Astrocyte (in vitro differentiated cells and primary cell): Measurements from ENCODE around the gene SMAD3. TPM values are rescaled to one million over a fixed set of nuclear protein-coding genes. Genes with fewer than 3 reads are reported as not detected.
"Not testable (repeated sequence)": the region's sequence is repeated elsewhere in the genome, so short reads cannot be mapped to it uniquely, and the experiment has no call there.

Experiments used
- DNase-seq: peaks from one replicate; pipeline ENCODE4 v3.0.0-alpha.2; 2010; ENCODE audit warnings: low read depth
- FAIRE-seq: peaks from 2 replicates; lab custom pipeline; 2011; peaks lifted over from hg19 to GRCh38; lab: Jason Lieb, UNC
- H2AFZ ChIP-seq: 2 replicates; pipeline ENCODE4 v1.6.0; 2012; ENCODE audit warnings: low read depth, low read length, inconsistent platforms
- H3K27ac ChIP-seq: 2 replicates; pipeline ENCODE4 v1.5.1; 2011; ENCODE audit warnings: low read depth, low read length, inconsistent platforms
- H3K27me3 ChIP-seq: 2 replicates; pipeline ENCODE4 v1.6.0; 2011; ENCODE audit warnings: low read length, inconsistent platforms; ENCODE audit not compliant: insufficient read depth
- H3K36me3 ChIP-seq: 2 replicates; pipeline ENCODE4 v1.5.1; 2011; ENCODE audit warnings: low read length, inconsistent platforms; ENCODE audit not compliant: insufficient read depth
- H3K4me1 ChIP-seq: 2 replicates; pipeline ENCODE4 v1.5.1; 2011; ENCODE audit warnings: low read length, inconsistent platforms; ENCODE audit not compliant: insufficient read depth
- H3K4me2 ChIP-seq: 2 replicates; pipeline ENCODE4 v1.6.0; 2012; ENCODE audit warnings: low read length, inconsistent platforms
- H3K4me3 ChIP-seq: 2 replicates; pipeline ENCODE4 v1.5.1; 2011; ENCODE audit warnings: low read depth, mild to moderate bottlenecking, low read length, inconsistent platforms; ENCODE audit not compliant: insufficient read depth
- H3K79me2 ChIP-seq: 2 replicates; pipeline ENCODE4 v1.6.0; 2012; ENCODE audit warnings: mild to moderate bottlenecking, low read length, inconsistent platforms; ENCODE audit not compliant: insufficient read depth
- H3K9ac ChIP-seq: 2 replicates; pipeline ENCODE4 v1.6.0; 2012; ENCODE audit warnings: mild to moderate bottlenecking, low read length, inconsistent platforms
- H3K9me3 ChIP-seq: 2 replicates; pipeline ENCODE4 v1.5.1; 2012; ENCODE audit warnings: low read depth, mild to moderate bottlenecking, low read length, inconsistent platforms; ENCODE audit not compliant: insufficient read depth
- H4K20me1 ChIP-seq: 2 replicates; pipeline ENCODE4 v1.6.0; 2012; ENCODE audit warnings: low read length, inconsistent platforms; ENCODE audit not compliant: insufficient read depth
- H3K27ac Mint-ChIP-seq: one replicate; pipeline ENCODE4 v1.8.0; 2021; ENCODE audit warnings: mild to moderate bottlenecking, mixed read lengths; ENCODE audit not compliant: unreplicated experiment
- H3K27me3 Mint-ChIP-seq: one replicate; pipeline ENCODE4 v1.8.0; 2021; ENCODE audit warnings: low read depth, mixed read lengths; ENCODE audit not compliant: unreplicated experiment
- H3K36me3 Mint-ChIP-seq: one replicate; pipeline ENCODE4 v1.8.0; 2021; ENCODE audit warnings: low read depth, mixed read lengths; ENCODE audit not compliant: unreplicated experiment
- H3K4me1 Mint-ChIP-seq: one replicate; pipeline ENCODE4 v1.8.0; 2021; ENCODE audit warnings: low read depth, mixed read lengths; ENCODE audit not compliant: unreplicated experiment
- H3K4me3 Mint-ChIP-seq: one replicate; pipeline ENCODE4 v1.8.0; 2021; ENCODE audit warnings: mild to moderate bottlenecking, moderate library complexity, mixed read lengths; ENCODE audit not compliant: unreplicated experiment
- H3K9me3 Mint-ChIP-seq: one replicate; pipeline ENCODE4 v1.8.0; 2021; ENCODE audit warnings: mild to moderate bottlenecking, mixed read lengths; ENCODE audit not compliant: unreplicated experiment
- EZH2 ChIP-seq: IDR thresholded peaks from 2 replicates; pipeline ENCODE4 v1.6.1; 2012; ENCODE audit warnings: mild to moderate bottlenecking, low read length, inconsistent platforms; ENCODE audit not compliant: insufficient read depth
- total RNA-seq: library from RNA; stranded (reverse); gene quantifications from 2 replicates; pipeline ENCODE4 v1.2.1, GENCODE V29; 2021
- TF ChIP-seq, protein P1 (sequence below): IDR thresholded peaks from 2 replicates; pipeline ENCODE4 v1.5.1; 2011; ENCODE audit warnings: low read depth, mild to moderate bottlenecking, inconsistent platforms, low read length, moderate library complexity; ENCODE audit not compliant: insufficient read depth

Gene SMAD3
- total RNA-seq, 1 donor from 2014 or later: 78.0 TPM

DNA sequence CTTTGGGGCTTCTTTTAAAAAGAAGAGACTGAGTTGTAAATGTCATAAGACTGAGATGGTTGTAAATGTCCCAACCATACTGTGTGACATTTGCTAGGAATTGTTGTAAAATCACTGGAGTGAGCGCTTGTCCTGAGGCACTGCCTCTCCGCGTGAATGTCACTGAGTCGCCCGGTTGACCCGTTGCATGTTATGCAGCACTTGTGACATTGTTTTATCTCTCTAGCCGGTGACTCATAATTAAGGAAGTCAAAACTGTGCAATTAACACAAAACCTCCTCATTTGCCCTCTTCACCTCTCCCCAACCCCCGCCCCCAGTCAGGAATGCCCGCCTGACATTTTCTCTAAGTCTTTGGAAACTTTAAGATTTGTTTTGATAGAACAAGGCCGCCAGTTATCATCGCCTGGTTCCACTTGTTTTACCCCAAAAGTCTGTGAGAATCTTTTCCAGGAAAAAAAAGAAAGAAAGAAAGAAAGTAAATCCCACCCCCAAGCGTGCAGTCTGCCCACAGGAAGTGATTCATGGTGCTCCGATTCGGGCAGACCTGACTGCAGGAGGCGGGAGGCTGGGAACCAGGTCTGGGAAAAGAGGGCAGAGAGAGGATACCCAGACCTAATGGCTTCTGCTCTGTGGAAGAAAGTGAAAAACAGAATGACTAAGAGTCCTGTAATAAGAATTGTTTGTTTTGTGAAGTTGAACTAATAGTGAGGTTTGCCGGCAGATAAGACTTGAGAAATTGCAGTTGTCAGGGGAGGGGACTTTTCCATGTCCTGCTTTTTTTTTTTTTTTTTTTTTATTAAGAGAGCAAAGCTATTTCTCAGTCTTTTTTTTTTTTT lies 84.8 kb downstream of the SMAD3 start:
- Histone ChIP-seq H4K20me1 (no peaks in the 10 kb centered on the region), H3K4me3 (peak overlapping the region; percentile 34), H3K9me3 (no peaks in the 10 kb centered on the region), H3K79me2 (peaks cover 86% of the 10 kb centered on the region), H3K27me3 (no peaks in the 10 kb centered on the region), H3K4me1 (peaks cover 58% of the 10 kb centered on the region), H3K27ac (peak overlapping the region; percentile 97), H2AFZ (no peak overlapping the region), H3K36me3 (peaks cover 3% of the 10 kb centered on the region), H3K4me2 (peak overlapping the region; percentile 74), H3K9ac (peak overlapping the region; percentile 87)
- H3K36me3 Mint-ChIP-seq: peaks cover 5% of the 10 kb centered on the region
- no peaks in the 10 kb centered on the region for H3K27me3 Mint-ChIP-seq
- H3K4me1 Mint-ChIP-seq: peaks cover 71% of the 10 kb centered on the region
- H3K27ac Mint-ChIP-seq: peak overlapping the region; percentile 92
- DNase-seq (peak; percentile 99), FAIRE-seq (peak; percentile 84)
- TF ChIP-seq, protein P1, sequence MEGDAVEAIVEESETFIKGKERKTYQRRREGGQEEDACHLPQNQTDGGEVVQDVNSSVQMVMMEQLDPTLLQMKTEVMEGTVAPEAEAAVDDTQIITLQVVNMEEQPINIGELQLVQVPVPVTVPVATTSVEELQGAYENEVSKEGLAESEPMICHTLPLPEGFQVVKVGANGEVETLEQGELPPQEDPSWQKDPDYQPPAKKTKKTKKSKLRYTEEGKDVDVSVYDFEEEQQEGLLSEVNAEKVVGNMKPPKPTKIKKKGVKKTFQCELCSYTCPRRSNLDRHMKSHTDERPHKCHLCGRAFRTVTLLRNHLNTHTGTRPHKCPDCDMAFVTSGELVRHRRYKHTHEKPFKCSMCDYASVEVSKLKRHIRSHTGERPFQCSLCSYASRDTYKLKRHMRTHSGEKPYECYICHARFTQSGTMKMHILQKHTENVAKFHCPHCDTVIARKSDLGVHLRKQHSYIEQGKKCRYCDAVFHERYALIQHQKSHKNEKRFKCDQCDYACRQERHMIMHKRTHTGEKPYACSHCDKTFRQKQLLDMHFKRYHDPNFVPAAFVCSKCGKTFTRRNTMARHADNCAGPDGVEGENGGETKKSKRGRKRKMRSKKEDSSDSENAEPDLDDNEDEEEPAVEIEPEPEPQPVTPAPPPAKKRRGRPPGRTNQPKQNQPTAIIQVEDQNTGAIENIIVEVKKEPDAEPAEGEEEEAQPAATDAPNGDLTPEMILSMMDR: no peak
- no peak for TF ChIP-seq EZH2
- peak overlapping the region; percentile 48 for H3K4me3 Mint-ChIP-seq
- no peaks in the 10 kb centered on the region for H3K9me3 Mint-ChIP-seq

DNA sequence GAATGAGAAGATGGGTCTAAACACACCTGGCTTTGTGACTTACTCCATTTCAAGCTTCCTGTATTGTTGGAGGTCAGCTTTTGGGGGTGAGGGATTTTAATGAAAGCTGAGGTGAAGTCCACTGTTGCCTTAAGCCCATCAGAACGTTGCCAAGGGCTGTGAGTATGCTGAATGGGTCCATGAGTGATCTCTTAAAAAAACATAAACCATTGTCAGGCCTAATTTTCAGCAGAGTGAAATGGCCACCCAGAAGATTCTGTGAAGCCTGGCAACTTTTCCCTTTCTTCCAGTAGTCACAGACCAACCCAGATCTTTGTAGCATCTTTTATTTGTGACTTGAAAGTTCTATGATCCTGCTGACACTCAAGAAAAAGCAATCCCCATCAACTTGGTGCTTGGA lies 87.0 kb downstream of the SMAD3 start:
- no peaks in the 10 kb centered on the region for H3K27me3 Mint-ChIP-seq
- peaks cover 9% of the 10 kb centered on the region for H3K36me3 Mint-ChIP-seq
- Histone ChIP-seq H3K36me3 (peaks cover 3% of the 10 kb centered on the region), H3K4me2 (no peak overlapping the region), H3K4me1 (peaks cover 36% of the 10 kb centered on the region), H3K9me3 (no peaks in the 10 kb centered on the region), H3K27ac (peak overlapping the region; percentile 21), H2AFZ (no peak overlapping the region), H3K4me3 (no peak overlapping the region), H3K79me2 (peaks cover 83% of the 10 kb centered on the region), H3K9ac (no peak overlapping the region), H4K20me1 (peaks cover 5% of the 10 kb centered on the region), H3K27me3 (no peaks in the 10 kb centered on the region)
- no peaks in the 10 kb centered on the region for H3K9me3 Mint-ChIP-seq
- TF ChIP-seq, protein P1: no peak
- TF ChIP-seq EZH2: no peak
- H3K4me3 Mint-ChIP-seq: no peak overlapping the region
- H3K27ac Mint-ChIP-seq: peak overlapping the region; percentile 36
- FAIRE-seq (no peak), DNase-seq (no peak)
- peaks cover 51% of the 10 kb centered on the region for H3K4me1 Mint-ChIP-seq

DNA sequence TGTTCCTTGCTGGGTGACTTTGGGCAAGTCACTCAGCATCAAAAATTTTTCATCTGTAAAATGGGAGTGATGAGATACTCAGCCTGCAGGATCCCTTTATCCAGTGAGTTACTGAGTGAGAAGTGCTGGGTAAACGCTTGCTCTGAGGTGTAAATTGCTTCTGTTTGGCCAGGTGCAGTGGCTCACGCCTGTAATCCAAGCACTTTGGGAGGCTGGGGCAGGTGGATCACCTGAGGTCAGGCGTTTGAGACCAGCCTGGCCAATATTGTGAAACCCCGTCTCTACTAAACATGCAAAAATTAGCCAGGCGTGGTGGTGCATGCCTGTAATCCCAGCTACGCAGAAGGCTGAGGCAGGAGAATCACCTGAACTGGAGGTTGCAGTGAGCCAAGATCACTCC lies 87.6 kb downstream of the SMAD3 start:
- H3K4me2 ChIP-seq, H3K27me3 Mint-ChIP-seq, FAIRE-seq, H3K36me3 ChIP-seq, DNase-seq, H3K4me3 Mint-ChIP-seq, H3K27ac ChIP-seq, H3K9ac ChIP-seq, H3K9me3 ChIP-seq, H3K9me3 Mint-ChIP-seq, H3K27me3 ChIP-seq, H3K4me3 ChIP-seq, H2AFZ ChIP-seq: not testable (repeated sequence)
- peaks cover 11% of the 10 kb centered on the region for H4K20me1 ChIP-seq
- H3K27ac Mint-ChIP-seq: peak overlapping the region; percentile 47
- peaks cover 30% of the 10 kb centered on the region for H3K4me1 ChIP-seq
- H3K79me2 ChIP-seq: peaks cover 83% of the 10 kb centered on the region
- H3K36me3 Mint-ChIP-seq: peaks cover 11% of the 10 kb centered on the region
- H3K4me1 Mint-ChIP-seq: peaks cover 45% of the 10 kb centered on the region
